ENCODE data around the gene PEA15.

PEA15 gene

GRCh38 chr1:160186246-160186645 is 18.9 kb upstream of the PEA15 start:
- DNase-seq: no peak

- DNase-seq: no peak
Measured at GRCh38 chr1:160186729-160187128, 18.5 kb upstream of the PEA15 start.

- no peak for DNase-seq
Measured at GRCh38 chr1:160187407-160187806, 17.8 kb upstream of the PEA15 start.

- no peak for DNase-seq
Measured at GRCh38 chr1:160188341-160188740, 16.8 kb upstream of the PEA15 start.

- no peak for DNase-seq
Measured at GRCh38 chr1:160189649-160190625, 15.2 kb upstream of the PEA15 start, which contains the start of gene CASQ1. Gene CASQ1 (plus strand): TSS chr1:160190575. CDS start chr1:160190752, 177 bp downstream.

- DNase-seq: no peak
Measured at GRCh38 chr1:160191756-160192155, 13.4 kb upstream of the PEA15 start.

GRCh38 chr1:160192234-160192633 is 12.9 kb upstream of the PEA15 start:
- no peak for DNase-seq

GRCh38 chr1:160193091-160193819 is 11.9 kb upstream of the PEA15 start:
- DNase-seq: peak; percentile 64

- no peak for DNase-seq
Measured at GRCh38 chr1:160193832-160194736, 11.1 kb upstream of the PEA15 start.

- no peak for DNase-seq
Measured at GRCh38 chr1:160194737-160195059, 10.5 kb upstream of the PEA15 start.

GRCh38 chr1:160196143-160196542 is 9.0 kb upstream of the PEA15 start:
- DNase-seq: no peak

GRCh38 chr1:160197231-160197630 is 8.0 kb upstream of the PEA15 start:
- no peak for DNase-seq

GRCh38 chr1:160200786-160201185 is 4.4 kb upstream of the PEA15 start:
- DNase-seq: no peak

- DNase-seq: no peak
Measured at GRCh38 chr1:160204526-160205241, 500 bp upstream of the PEA15 start.

GRCh38 chr1:160206036-160206389 is 829 bp downstream of the PEA15 start:
- DNase-seq: no peak

GRCh38 chr1:160206421-160207117 is 1.4 kb downstream of the PEA15 start:
- no peak for DNase-seq

- DNase-seq: no peak
Measured at GRCh38 chr1:160207118-160207650, 2.0 kb downstream of the PEA15 start.

- DNase-seq: no peak
Measured at GRCh38 chr1:160207771-160208556, 2.8 kb downstream of the PEA15 start.

GRCh38 chr1:160208557-160209320 is 3.6 kb downstream of the PEA15 start:
- DNase-seq: no peak

Measured in NCI-H2029 treated with DMSO at 0.1 percent for 48 hours (cell line).